AG08396 (cell line): ENCODE results near the gene TEKTIP1.
"Not testable (repeated sequence)": the region's sequence is repeated elsewhere in the genome, so short reads cannot be mapped to it uniquely, and the experiment has no call there.

Source experiments
- DNase-seq: peaks from one replicate; pipeline ENCODE4 v3.0.0; 2012; ENCODE audit warnings: low spot score, mixed read lengths

The TEKTIP1 gene

GRCh38 chr19:3557461-3558248, 18.7 kb downstream of the TEKTIP1 start, which contains the start of gene MFSD12:
Gene MFSD12, minus strand, starts transcription at chr19:3557586. Its CDS starts 183 bp downstream, at chr19:3557403.
- DNase-seq = peak; percentile 100

GRCh38 chr19:3563709-3564524, 24.9 kb downstream of the TEKTIP1 start:
- no peak for DNase-seq

- DNase-seq = no peak
Measured at GRCh38 chr19:3565139-3565538, 26.2 kb downstream of the TEKTIP1 start.

GRCh38 chr19:3570042-3570441, 31.1 kb downstream of the TEKTIP1 start:
- DNase-seq = not testable (repeated sequence)

GRCh38 chr19:3570606-3571011, 31.6 kb downstream of the TEKTIP1 start:
- no peak for DNase-seq

- DNase-seq = peak; percentile 98
Measured at GRCh38 chr19:3572132-3572854, 33.3 kb downstream of the TEKTIP1 start.

GRCh38 chr19:3572855-3573161, 33.8 kb downstream of the TEKTIP1 start, which contains the start of gene HMG20B:
Gene HMG20B, plus strand, starts transcription at chr19:3572944. Its CDS starts 366 bp downstream, at chr19:3573310.
- no peak for DNase-seq

GRCh38 chr19:3573162-3573857, 34.3 kb downstream of the TEKTIP1 start:
- no peak for DNase-seq

GRCh38 chr19:3573858-3574637, 35.1 kb downstream of the TEKTIP1 start:
- peak; percentile 96 for DNase-seq

- DNase-seq = no peak
Measured at GRCh38 chr19:3575260-3575741, 36.3 kb downstream of the TEKTIP1 start.

- DNase-seq = no peak
Measured at GRCh38 chr19:3575949-3576673, 37.1 kb downstream of the TEKTIP1 start.

GRCh38 chr19:3576696-3577443, 37.9 kb downstream of the TEKTIP1 start:
- no peak for DNase-seq

GRCh38 chr19:3577723-3578344, 38.9 kb downstream of the TEKTIP1 start:
- no peak for DNase-seq

- no peak for DNase-seq
Measured at GRCh38 chr19:3578390-3578789, 39.4 kb downstream of the TEKTIP1 start.

GRCh38 chr19:3580156-3580934, 41.4 kb downstream of the TEKTIP1 start:
- DNase-seq = peak; percentile 89

GRCh38 chr19:3581792-3582191, 42.8 kb downstream of the TEKTIP1 start:
- not testable (repeated sequence) for DNase-seq

- DNase-seq = not testable (repeated sequence)
Measured at GRCh38 chr19:3584036-3584802, 45.2 kb downstream of the TEKTIP1 start.
